Adipocyte (in vitro differentiated cells): Measurements from ENCODE around the gene ABTB1.
A peak's percentile ranks its signal among the peaks of the same experiment; 100 is the strongest.

ENCODE experiments used
- DNase-seq: peaks from one replicate; pipeline ENCODE4 v3.0.0-alpha.2; 2015; ENCODE audit warnings: low read depth
- H3K27me3 ChIP-seq: replicated peaks from 2 replicates; pipeline ENCODE4 v1.7.0; 2013; ENCODE audit warnings: mild to moderate bottlenecking, low read length, moderate library complexity; ENCODE audit not compliant: control insufficient read depth, insufficient read depth
- H3K36me3 ChIP-seq: 2 replicates; pipeline ENCODE4 v1.7.0; 2013; ENCODE audit warnings: low read length, mild to moderate bottlenecking, moderate library complexity; ENCODE audit not compliant: control insufficient read depth, insufficient read depth, severe bottlenecking
- H3K4me1 ChIP-seq: 2 replicates; pipeline ENCODE4 v1.7.0; 2013; ENCODE audit warnings: mild to moderate bottlenecking, low read length, moderate library complexity; ENCODE audit not compliant: control insufficient read depth, insufficient read depth
- H3K4me3 ChIP-seq: 2 replicates; pipeline ENCODE4 v1.7.0; 2013; ENCODE audit warnings: mild to moderate bottlenecking, low read length, moderate library complexity
- H3K9ac ChIP-seq: 2 replicates; pipeline ENCODE4 v1.7.0; 2013; ENCODE audit warnings: mild to moderate bottlenecking, low read length, moderate library complexity
- H3K9me3 ChIP-seq: 2 replicates; pipeline ENCODE4 v1.7.0; 2013; ENCODE audit warnings: mild to moderate bottlenecking, low read length, moderate library complexity; ENCODE audit not compliant: control insufficient read depth

Gene ABTB1

DNA sequence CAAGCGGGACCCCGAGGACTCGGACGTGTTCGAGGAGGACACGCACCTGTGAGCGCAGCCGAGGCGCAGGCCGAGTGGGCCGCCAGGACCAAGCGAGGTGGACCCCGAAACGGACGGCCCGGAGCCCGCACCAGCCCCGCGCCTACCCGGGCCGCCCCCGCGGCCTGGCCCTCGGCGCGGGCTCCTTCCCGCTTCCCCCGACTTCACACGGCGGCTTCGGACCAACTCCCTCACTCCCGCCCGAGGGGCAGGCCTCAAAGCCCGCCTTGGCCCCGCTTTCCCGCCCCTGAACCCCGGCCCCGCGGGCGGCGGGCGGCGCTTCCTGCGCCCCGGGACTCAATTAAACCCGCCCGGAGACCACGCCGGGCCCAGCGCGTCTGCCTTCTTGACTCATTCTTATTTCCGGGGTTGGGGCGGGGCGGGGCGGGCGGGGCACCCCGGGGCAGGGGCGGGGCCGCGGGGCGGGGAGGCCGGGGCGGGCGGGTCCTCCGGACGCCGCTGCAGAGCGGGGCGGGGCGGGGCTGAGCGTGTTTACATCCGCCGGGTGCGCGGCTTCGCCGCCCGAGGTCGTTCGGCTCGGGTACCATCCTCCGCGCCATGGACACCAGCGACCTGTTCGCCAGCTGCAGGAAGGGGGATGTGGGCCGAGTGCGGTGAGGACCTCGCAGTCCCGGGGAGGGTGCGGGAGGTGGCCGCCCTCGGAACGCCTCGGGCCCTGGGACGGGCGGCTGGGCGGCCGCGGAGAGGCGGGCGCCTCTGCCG is at the start of gene ABTB1:
Gene ABTB1 (plus strand): TSS at position 524 of the 762 bp plus-strand sequence. CDS start 74 bp downstream, at position 598.
- peak; percentile 94 for DNase-seq
- Histone ChIP-seq H3K4me1 (peaks cover 12% of the 10 kb centered on the region), H3K9me3 (no peaks in the 10 kb centered on the region), H3K4me3 (peak within 1 kb of the TSS; percentile 87), H3K27me3 (no peaks in the 10 kb centered on the region), H3K36me3 (no peaks in the 10 kb centered on the region), H3K9ac (peak within 1 kb of the TSS; percentile 90)

DNA sequence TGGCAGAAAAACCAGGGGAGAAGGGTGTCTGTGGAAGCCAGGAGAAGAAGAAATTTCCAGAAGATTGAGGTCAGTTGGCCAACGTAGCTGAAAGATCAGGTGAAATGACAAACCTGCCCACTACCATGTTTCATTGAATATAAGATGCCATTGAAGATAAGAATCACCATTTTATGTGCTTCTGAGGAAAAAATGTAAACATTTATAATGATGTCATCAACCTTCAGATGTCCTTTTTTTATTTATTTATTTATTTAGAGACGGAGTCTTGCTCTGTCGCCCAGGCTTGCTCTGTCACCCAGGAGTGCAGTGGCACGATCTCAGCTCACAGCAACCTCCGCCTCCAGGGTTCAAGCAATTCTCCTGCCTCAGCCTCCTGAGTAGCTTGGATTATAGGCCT is 48.7 kb upstream of the ABTB1 start:
- H3K36me3 ChIP-seq, result peaks cover 11% of the 10 kb centered on the region
- H3K4me3 ChIP-seq, result no peak overlapping the region
- no peaks in the 10 kb centered on the region for H3K9me3 ChIP-seq
- H3K9ac ChIP-seq, result no peak overlapping the region
- H3K27me3 ChIP-seq, result peaks cover 8% of the 10 kb centered on the region
- no peak for DNase-seq
- H3K4me1 ChIP-seq, result no peaks in the 10 kb centered on the region

DNA sequence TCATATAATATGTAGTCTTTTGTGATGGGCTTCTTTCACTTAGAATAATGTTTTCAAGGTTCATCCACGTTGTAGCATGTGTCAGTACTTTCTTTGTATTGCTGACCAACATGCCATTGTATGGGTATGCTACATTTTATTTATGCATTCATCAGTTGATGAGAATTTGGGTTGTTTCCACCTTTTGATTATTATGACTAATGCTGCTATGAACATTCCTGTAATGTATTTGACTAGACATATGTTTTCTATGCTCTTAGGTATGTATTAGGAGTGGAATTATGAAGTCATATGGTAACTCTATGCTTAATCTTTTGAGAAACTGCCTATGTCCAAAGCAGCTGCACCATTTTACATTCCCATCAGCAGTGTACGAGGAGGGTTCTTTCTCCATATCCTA is 46.9 kb upstream of the ABTB1 start:
- peaks cover 6% of the 10 kb centered on the region for H3K4me1 ChIP-seq
- no peaks in the 10 kb centered on the region for H3K9me3 ChIP-seq
- H3K27me3 ChIP-seq, result peaks cover 17% of the 10 kb centered on the region
- DNase-seq, result no peak
- peaks cover 7% of the 10 kb centered on the region for H3K36me3 ChIP-seq
- H3K9ac ChIP-seq, result no peak overlapping the region
- no peak overlapping the region for H3K4me3 ChIP-seq

DNA sequence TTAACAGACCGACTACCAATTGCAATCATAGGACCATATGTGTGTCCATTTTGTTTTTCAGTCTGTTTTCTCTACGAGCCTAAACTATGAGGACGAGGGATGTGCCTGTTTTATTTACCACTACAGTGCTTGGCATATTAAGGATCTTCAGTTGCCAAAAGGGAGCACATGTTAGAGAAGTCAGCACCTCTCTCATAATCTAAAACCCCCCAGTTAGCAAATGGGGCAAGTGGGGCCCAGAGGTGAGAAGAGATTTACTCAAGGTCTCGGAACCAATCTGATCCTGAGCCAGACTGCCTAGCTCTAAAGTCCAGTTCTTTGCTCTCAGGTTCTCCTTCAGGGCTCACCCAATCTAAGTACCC is 44.3 kb upstream of the ABTB1 start:
- no peaks in the 10 kb centered on the region for H3K36me3 ChIP-seq
- no peak for DNase-seq
- no peak overlapping the region for H3K9ac ChIP-seq
- H3K9me3 ChIP-seq, result no peaks in the 10 kb centered on the region
- H3K4me1 ChIP-seq, result peaks cover 6% of the 10 kb centered on the region
- no peak overlapping the region for H3K4me3 ChIP-seq
- peaks cover 24% of the 10 kb centered on the region for H3K27me3 ChIP-seq

DNA sequence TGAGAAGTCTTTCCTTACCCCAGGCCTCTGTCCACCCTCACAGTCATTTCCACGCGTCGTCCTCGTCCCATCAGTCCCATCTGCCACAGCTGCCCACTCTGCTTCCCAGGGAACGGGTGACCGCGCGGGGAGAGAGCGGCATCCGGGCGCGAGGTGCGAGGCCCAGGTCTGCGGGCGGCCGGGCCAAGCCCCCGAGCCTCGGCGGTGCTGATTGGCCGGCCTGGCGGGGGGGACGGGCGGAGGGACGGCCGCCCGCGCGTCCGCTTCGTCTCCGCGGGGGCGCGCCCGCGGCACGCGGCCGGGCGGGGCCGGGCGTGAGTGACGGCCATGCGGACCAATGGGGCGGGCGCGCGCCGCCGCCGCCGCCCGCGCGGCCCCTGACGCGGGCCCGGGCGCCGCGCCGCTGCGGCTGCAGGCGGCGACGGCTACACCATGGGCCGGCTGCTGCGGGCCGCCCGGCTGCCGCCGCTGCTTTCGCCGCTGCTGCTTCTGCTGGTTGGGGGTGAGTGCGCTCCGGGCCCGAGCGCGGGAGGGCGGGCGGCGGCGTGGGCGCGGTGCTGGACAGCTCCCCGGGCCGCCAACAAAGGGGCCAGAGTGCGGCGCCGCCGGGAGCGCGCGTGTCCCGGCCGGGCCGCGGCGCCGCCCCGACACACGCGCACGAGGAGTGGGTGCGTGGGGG is 43.8 kb upstream of the ABTB1 start, which contains the start of gene PODXL2:
Gene PODXL2 (plus strand): TSS at position 398 of the 679 bp plus-strand sequence. CDS start 35 bp downstream, at position 433.
- Histone ChIP-seq H3K9me3 (no peaks in the 10 kb centered on the region), H3K36me3 (no peaks in the 10 kb centered on the region), H3K9ac (no peak within 1 kb of the TSS), H3K4me3 (peak within 1 kb of the TSS; percentile 76), H3K27me3 (peaks cover 24% of the 10 kb centered on the region), H3K4me1 (peaks cover 6% of the 10 kb centered on the region)
- peak; percentile 81 for DNase-seq

DNA sequence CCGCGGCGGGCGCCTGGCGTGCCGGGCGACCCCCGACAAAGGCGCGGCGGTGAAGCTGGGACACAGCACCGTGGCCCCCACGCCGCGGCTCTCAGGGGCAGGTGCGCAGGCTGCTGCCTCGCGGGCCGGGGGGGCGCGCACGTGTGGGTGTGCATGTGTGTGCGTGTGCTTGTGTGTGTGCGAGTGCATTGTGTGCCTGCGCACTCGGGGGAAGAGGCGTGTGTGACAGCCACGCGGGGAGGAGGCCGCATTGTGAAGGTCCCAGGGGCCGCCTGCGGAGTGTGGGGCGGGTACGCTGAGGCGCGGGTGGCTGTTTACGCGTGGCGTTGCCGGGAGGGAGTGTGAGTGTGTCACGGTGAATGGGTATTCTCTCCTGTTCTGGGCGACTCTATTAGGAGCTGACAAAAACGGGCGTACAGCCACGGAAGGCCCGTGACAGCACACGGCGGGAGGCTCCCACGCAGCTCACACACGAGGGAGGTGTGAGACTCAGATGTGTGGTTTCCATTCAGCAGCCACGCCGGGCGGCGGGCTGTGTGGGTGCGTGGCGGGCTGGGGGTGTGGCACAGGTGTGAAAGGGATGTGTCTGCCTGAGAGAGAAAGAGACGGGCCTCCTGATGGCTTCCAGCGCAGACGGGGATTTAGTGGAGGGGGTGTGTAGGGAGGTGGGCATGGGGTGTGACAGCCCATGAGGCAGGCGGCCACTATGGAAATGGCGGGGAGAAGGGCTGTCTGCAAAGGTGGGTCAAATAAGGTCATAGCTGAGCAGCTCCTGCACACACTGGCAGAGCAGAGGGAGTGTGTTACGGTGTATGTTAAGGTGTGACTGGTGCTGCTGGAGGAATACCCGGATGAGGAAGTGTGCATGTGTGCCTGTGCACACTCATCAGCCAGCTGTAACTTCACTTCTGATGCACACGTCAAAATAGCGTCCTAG is 43.0 kb upstream of the ABTB1 start:
- Histone ChIP-seq H3K4me1 (peaks cover 6% of the 10 kb centered on the region), H3K4me3 (peak overlapping the region; percentile 76), H3K9me3 (no peaks in the 10 kb centered on the region), H3K36me3 (no peaks in the 10 kb centered on the region), H3K27me3 (peaks cover 24% of the 10 kb centered on the region), H3K9ac (no peak overlapping the region)
- DNase-seq, result peak; percentile 16

DNA sequence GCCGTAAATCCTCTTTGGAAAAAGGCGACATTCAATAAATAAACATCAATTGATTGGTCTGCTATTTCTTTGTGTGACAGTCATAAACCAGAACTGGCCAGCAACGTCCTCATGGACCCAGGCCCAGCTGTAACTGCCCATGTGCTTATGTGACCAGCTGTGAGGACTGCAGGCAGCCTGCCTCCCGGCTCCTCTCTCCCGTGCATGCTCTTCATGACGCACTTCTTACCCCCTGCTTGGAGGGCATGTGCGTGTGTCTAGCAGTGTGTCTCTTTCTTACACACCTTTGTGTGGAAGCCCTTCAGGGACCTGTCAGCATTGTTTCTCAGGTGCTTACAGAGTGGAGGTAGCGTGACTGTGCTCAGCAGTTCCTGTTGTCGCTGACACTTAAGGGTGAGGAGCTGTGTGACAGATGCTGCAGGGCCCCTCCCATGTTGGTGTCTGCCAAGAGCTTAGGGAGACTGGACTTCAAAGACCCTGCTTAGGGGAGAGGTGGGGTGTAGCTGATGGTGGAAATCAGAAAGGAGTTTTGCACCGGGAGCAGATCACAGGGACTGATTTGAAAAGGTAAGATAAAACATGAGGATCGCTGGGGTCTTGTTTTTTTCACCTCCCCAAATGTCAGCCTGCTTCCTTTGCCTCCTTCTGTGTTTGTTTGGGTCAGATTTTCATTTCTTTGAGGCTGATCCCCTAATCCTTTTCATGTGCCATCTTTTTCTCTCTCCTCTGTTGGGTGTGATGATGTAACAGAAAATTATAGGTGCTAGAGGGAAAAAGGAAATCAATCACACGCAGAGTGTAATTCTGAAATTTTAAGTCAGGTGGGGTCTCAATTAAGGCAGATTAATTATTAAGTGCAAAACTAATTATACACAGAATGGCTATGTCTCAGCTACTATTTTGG is 41.7 kb upstream of the ABTB1 start:
- Histone ChIP-seq H3K36me3 (no peaks in the 10 kb centered on the region), H3K9ac (no peak overlapping the region), H3K9me3 (no peaks in the 10 kb centered on the region), H3K4me1 (peaks cover 6% of the 10 kb centered on the region), H3K27me3 (peaks cover 36% of the 10 kb centered on the region), H3K4me3 (no peak overlapping the region)
- DNase-seq, result no peak

DNA sequence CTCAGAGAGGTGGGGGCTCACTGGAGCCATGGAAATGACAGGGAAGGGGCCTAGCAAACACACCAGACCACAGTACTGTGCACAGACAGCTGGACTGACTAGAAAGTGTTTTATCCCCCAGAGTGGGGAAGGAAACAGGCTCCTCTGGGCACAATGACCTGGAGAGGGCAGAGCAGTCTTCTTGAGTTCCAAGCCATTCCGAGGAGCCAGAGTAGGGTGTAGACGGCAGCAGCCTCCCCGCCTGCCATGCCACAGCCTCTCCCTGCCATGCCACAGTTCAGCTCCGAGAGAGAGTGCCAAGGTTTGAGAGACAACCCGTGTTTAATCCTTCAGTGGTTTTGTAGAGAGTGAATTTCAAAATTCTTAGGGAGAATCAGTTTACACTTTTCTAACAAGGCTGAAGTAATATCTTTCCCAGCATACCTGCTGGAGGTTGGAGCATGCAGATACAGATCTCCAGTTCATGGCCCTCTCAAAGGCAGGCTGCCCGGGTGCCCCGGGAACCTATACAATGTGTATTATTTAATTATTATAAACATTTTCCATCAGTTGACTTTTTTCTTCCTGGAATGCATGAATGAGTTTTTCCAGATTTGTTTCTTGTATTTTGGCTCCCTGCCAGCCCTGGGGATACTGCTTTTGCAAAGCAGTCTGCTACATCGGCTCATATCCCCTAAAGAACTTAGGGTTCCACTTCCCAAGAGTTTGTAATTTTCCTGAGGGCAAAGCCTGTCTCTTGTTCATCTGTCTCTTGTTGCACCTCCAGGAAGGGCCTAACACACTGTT is 40.5 kb upstream of the ABTB1 start:
- DNase-seq, result peak; percentile 32
- Histone ChIP-seq H3K4me3 (no peak overlapping the region), H3K36me3 (no peaks in the 10 kb centered on the region), H3K9me3 (no peaks in the 10 kb centered on the region), H3K9ac (no peak overlapping the region), H3K27me3 (peaks cover 39% of the 10 kb centered on the region), H3K4me1 (peaks cover 6% of the 10 kb centered on the region)

DNA sequence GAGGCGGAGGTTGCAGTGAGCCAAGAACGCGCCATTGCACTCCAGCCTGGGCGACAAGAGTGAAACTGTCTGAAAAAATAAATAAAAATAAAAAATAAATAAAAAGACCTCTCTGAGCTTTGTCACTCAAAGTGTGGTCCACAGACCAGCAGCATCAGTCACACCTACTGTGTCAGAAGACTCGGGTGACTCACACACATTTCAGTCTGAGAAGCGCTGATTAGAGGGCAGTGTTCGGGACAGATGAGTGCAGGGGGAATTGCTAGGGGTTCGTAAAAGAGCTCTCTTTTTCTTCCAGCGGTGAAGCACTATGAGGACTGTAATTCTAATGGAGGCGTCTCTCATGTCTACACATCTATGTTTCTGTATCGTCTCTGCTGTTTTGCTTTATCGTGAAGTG is 38.1 kb upstream of the ABTB1 start:
- Histone ChIP-seq H3K9me3 (no peaks in the 10 kb centered on the region), H3K4me1 (peaks cover 18% of the 10 kb centered on the region), H3K4me3 (no peak overlapping the region), H3K36me3 (no peaks in the 10 kb centered on the region), H3K9ac (no peak overlapping the region), H3K27me3 (peaks cover 31% of the 10 kb centered on the region)
- DNase-seq, result no peak

DNA sequence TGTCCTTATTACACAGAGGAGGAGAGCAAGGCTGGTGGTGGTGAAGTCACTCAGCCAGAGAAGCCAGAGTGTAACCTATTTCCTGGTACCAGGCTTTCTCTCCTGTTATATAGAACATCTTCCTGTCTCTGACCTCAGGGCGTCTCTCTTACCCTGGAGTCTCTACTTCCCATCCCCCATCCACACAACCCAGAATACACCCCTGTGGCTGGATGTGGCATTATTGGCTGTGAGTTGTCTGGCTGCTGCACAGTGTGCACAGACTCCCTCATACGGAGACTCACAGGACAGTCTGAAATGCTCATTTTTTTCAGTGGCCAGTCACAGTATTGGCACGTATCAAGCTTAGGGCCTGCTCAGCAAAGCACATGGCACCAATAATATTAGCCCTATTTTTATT is 35.2 kb upstream of the ABTB1 start:
- Histone ChIP-seq H3K27me3 (peaks cover 15% of the 10 kb centered on the region), H3K4me3 (no peak overlapping the region), H3K9me3 (no peaks in the 10 kb centered on the region), H3K9ac (no peak overlapping the region), H3K4me1 (peaks cover 18% of the 10 kb centered on the region), H3K36me3 (no peaks in the 10 kb centered on the region)
- DNase-seq, result no peak
